HG02623 (cell line): ENCODE data around the gene HOXC6.

Source experiments
- ATAC-seq: cut with Tn5 transposase; IDR thresholded peaks from one replicate; pipeline ENCODE4 v1.9.1; 2021; ENCODE audit warnings: moderate library complexity; ENCODE audit not compliant: unreplicated experiment

The HOXC6 gene

GRCh38 chr12:54001283-54002187 lies 26.7 kb upstream of the HOXC6 start:
- ATAC-seq: no peak

- no peak for ATAC-seq
Measured at GRCh38 chr12:54002278-54002914, 25.8 kb upstream of the HOXC6 start.

- no peak for ATAC-seq
Measured at GRCh38 chr12:54002915-54003389, 25.3 kb upstream of the HOXC6 start.

DNA sequence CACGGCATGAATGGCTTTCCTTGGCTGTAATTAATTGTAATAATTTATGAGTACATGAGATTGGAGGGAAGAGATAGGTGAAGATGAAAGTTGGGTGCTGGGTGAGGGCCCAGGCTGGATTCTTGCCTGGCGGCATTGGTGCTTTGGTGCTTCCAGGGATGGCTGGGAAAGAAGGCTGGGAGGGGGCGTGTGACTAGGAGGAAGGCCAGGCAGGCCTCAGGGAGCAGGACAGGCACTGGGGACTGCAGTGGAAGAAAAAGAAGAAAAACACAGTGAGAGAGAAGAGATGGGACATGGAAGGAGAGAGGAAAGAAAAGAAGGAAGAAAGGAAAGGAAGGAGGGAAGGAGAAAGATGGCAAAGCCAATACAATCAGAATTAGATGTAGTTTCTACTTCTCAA lies 24.6 kb upstream of the HOXC6 start:
- no peak for ATAC-seq

DNA sequence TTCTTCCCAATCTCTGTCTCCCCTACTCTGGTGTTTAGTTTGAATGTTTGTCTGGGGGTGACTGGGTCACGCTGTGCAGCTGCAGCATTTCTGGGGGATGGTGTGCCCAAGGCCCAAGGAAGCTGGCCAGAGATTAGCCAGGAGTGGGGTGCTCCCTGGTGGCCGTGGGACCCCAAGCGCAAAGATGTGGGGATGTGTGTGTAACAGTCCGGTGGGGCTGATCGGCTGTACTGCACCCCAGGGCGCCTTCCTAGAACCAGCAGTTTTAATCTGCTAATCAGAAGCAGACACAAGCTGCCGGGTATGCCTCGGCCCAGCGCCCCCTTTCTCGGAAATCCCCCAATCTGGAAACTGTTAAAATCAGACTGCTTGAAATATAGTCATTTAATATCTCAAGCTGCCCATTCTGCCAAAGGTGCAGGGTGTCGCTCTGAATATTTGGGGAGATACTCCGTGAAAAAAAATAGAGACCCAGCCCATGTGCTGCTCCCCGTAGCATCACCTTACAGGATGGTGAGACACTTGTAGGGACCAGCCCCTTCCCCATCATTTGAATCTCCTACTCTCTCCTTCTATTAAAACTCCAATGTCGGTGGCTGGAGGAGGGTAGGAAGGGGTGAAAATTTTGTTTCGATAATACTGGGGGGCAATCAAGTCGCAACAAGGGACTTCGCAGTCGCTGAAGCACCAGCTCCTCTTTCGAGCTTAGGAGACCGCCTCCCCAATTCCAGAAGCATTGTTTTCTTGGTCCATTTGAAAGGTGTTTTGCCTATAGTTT lies 24.0 kb upstream of the HOXC6 start:
- ATAC-seq: no peak

DNA sequence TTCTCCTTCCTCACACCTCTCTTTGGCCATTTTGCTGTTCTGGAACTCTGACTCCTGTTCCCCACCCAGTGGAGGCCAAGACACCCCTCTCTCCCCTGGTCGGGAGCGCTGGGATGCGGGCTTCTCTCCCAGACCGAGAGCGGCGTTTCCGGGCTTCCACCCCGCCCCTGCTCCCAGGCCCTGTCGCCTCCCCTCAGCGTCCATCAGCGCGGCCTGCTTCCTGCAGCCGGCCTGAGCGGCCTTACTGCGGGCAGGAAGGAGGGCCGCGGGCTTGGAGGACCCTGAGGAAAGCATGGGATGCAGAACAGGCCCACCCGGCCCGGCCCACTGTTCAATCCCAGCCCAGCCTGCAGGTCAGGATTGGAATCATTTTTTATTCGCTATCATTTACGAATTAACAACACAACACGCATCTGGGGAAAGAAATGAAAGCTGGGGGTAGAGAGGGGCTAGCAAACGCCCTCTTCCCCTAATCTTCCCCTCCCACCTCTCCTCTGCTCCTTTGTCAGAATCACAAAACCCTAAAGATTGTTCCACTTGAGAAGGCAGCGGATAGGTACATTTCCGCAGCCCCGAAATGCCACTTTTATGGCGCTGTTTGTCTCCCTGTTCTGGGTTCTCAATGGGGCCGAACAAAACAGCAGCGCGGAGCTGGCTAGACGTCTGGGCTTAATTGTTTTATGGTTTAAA lies 23.3 kb upstream of the HOXC6 start:
- ATAC-seq: no peak

DNA sequence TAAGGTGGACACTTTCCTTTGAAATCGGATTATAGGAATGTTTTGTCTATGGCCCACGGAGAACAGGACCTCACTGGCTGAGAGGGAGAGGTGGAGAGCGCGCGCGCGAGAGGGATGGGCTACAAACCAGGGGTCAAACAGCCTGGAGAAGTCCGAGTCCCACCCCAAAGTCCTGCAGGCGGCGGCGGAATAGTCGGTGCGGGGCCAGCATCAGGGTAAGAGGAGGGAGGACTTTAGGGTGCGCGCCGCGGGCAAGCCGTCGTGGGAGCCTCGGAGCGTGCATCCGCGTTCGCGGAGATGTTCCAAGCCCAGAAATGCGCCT lies 22.7 kb upstream of the HOXC6 start:
- ATAC-seq: no peak

DNA sequence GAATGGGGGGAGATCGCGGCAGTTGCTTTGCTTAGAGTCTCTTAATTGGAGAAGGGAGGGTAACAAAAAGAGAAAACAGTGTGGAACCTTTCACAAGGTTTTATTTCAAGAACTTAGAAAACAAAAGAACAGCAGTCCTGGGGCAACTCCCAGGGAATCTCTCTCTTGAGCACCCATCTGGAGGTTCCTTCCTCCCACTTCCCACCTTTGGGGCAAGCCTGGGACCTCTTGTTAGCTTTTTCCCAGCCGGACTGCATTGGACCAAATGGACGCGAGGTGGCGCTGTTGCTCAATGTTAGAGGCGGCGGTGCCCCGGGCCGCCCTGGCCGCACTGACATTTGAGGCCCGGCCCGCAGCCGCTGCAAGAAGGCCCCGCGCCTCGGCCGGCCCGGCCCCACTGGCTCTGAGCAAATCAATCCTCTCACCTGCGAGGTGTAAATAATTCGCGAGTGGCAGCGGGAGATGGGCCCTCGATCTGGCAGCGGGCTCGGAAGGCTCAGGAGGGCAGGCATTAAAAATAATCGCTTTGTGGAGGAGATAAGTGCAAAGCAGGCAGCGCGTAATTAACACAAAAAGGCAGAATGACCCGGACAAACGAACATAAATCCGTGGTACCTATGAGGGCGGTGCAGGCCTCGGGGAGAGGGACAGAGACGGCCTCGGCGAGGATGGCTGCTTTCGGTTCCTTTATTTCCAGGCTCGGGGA lies 22.2 kb upstream of the HOXC6 start:
- ATAC-seq: no peak

DNA sequence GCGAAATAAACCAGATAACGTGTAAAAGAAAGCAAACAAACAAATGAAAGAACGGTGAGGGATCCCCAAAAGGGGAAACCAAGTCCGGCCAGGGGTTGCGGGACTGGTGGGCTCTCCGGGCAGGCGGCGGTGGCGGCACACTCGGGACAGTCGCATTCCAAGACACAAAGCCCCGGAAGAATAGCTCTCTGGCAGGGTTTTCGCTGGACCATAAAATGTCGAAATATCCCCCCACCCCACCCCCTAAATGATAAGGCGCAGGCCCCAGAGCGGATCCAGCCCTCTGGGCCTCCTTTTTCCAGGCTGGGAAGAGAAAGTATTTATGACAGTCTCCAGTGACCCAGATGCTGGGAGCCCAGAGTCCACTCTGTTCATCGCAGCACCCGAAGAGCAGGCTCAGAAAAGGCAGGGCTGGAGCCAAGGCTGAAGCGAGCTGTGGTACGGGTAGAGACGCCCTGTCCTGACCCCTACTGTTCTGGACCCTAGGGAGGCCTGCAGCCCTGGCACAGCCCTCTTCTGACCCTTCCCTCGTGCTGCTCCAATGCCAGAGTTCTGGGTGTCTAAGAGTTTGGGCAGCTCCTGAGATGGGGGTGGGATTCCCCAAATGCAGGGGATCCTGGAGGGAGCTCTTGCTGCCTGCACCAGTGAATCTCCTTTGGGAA lies 21.6 kb upstream of the HOXC6 start:
- no peak for ATAC-seq

GRCh38 chr12:54007538-54008259 lies 20.5 kb upstream of the HOXC6 start:
- no peak for ATAC-seq

- no peak for ATAC-seq
Measured at GRCh38 chr12:54008260-54008552, 20.0 kb upstream of the HOXC6 start.

GRCh38 chr12:54009171-54010052 lies 18.8 kb upstream of the HOXC6 start:
- no peak for ATAC-seq

DNA sequence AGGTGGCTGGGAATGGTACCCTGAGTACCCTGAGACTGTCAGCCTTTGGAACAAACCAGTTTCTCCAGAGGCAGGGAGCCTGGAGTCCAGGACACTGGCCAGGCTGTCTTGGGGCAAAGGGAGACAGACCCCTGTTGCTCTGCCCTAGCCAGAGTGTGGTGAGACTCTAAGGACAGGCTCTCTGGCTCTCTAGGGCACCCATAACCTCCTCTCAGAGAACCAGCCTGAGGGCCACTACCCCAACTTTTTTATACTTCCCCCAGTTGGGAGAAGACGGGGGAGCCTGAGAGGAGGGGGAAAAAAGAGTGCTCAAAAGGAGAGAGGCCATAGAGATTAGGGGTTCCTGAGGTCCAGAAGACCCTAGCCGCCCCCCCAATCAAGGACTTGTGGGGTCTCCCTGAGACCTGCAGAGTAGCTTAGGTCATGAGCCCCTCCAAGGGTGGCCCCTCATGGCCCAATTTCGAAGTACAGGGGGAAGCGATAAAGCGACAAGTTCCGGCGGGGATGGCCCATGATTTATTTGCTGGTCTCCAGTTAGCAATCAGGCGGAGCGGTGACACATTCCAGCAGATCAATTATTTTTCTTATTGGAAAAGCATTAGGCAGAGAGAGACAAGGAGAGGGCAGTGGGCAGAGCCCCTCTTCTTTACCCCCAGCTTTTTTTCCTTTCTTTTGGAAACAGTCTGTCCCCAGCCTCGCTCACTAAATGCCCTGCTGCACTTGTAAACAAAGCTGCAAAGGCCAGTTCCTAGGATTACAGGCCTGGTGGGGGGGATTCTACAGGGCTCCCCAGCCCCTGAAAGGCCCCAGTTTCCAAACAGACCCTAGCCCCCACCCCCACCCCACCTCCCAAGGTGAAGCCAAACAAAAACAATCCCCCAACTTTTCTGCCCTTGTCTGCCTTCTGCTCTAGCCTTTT lies 17.9 kb upstream of the HOXC6 start:
- ATAC-seq: no peak

- no peak for ATAC-seq
Measured at GRCh38 chr12:54010972-54011664, 17.1 kb upstream of the HOXC6 start.

- ATAC-seq: no peak
Measured at GRCh38 chr12:54011665-54012532, 16.3 kb upstream of the HOXC6 start.
